HG03565 (cell line): Measurements from ENCODE around the gene ANKRA2.

Experiments used
- ATAC-seq: cut with Tn5 transposase; IDR thresholded peaks from one replicate; pipeline ENCODE4 v1.9.1; 2021; ENCODE audit warnings: mild to moderate bottlenecking, moderate library complexity; ENCODE audit not compliant: unreplicated experiment

Gene ANKRA2

GRCh38 chr5:73507062-73507461 lies 58.4 kb downstream of the ANKRA2 start:
- no peak for ATAC-seq

GRCh38 chr5:73506459-73506955 lies 58.9 kb downstream of the ANKRA2 start:
- no peak for ATAC-seq
